GM23338 (cell line): ENCODE measurements around the gene TOX2. TPM values are rescaled to one million over a fixed set of nuclear protein-coding genes. Genes with fewer than 3 reads are reported as not detected.
A peak's percentile ranks its signal among the peaks of the same experiment; 100 is the strongest.

Experiments
- ATAC-seq: fragments of 200-7000 bp; cut with Tn5 transposase; 3 replicates; pipeline ENCODE4 v1.9.1; 2020
- DNase-seq: peaks from one replicate; pipeline ENCODE4 v3.0.0-alpha.2; 2015; ENCODE audit warnings: low spot score
- H2AFZ ChIP-seq: fragments of 200-600 bp; sonication (generic); 2 replicates; pipeline ENCODE4 v1.8.0; 2016; ENCODE audit warnings: antibody characterized with exemption, mild to moderate bottlenecking, moderate library complexity
- H3F3A ChIP-seq: fragments of 200-600 bp; sonication (generic); replicated peaks from 2 replicates; pipeline ENCODE4 v1.8.0; 2017; ENCODE audit warnings: antibody characterized with exemption, mixed run types, low read depth
- H3K27ac ChIP-seq: fragments of 200-600 bp; sonication (generic); 2 replicates; pipeline ENCODE4 v1.6.1; 2016; ENCODE audit warnings: low read depth
- H3K27me3 ChIP-seq: fragments of 200-600 bp; sonication (generic); 2 replicates; pipeline ENCODE4 v1.8.0; 2016; ENCODE audit warnings: mild to moderate bottlenecking, mixed run types, moderate library complexity; ENCODE audit not compliant: insufficient read depth
- H3K36me3 ChIP-seq: fragments of 200-600 bp; sonication (generic); 2 replicates; pipeline ENCODE4 v1.8.0; 2016; ENCODE audit warnings: mild to moderate bottlenecking; ENCODE audit not compliant: insufficient read depth
- H3K4me1 ChIP-seq: fragments of 200-600 bp; sonication (generic); 2 replicates; pipeline ENCODE4 v1.8.0; 2016; ENCODE audit warnings: mild to moderate bottlenecking, moderate library complexity; ENCODE audit not compliant: insufficient read depth
- H3K4me2 ChIP-seq: fragments of 200-600 bp; sonication (generic); 2 replicates; pipeline ENCODE4 v1.7.1; 2017; ENCODE audit warnings: mixed run types
- H3K4me3 ChIP-seq: fragments of 200-600 bp; sonication (generic); 2 replicates; pipeline ENCODE4 v1.6.1; 2016; ENCODE audit warnings: mixed run types
- H3K79me2 ChIP-seq: fragments of 200-600 bp; sonication (generic); replicated peaks from 2 replicates; pipeline ENCODE4 v1.8.0; 2017; ENCODE audit warnings: mild to moderate bottlenecking; ENCODE audit not compliant: insufficient read depth
- H3K9me2 ChIP-seq: fragments of 200-600 bp; sonication (generic); 2 replicates; pipeline ENCODE4 v1.8.0; 2017; ENCODE audit not compliant: insufficient read depth
- H4K20me1 ChIP-seq: fragments of 200-600 bp; sonication (generic); replicated peaks from 2 replicates; pipeline ENCODE4 v1.8.0; 2017; ENCODE audit warnings: mild to moderate bottlenecking; ENCODE audit not compliant: insufficient read depth
- H3K27ac Mint-ChIP-seq: 2 replicates; pipeline ENCODE4 v1.8.0; 2020; ENCODE audit warnings: inconsistent platforms, mild to moderate bottlenecking, moderate library complexity, mixed read lengths
- H3K27me3 Mint-ChIP-seq: 3 replicates; pipeline ENCODE4 v1.8.0; 2022; ENCODE audit warnings: low read depth, mild to moderate bottlenecking, moderate library complexity, mixed read lengths, inconsistent platforms; ENCODE audit not compliant: insufficient read depth, poor library complexity
- H3K36me3 Mint-ChIP-seq: 3 replicates; pipeline ENCODE4 v1.8.0; 2021; ENCODE audit warnings: low read depth, mild to moderate bottlenecking, inconsistent platforms, moderate library complexity, mixed read lengths
- H3K4me1 Mint-ChIP-seq: 3 replicates; pipeline ENCODE4 v1.8.0; 2020; ENCODE audit warnings: mild to moderate bottlenecking, inconsistent platforms, mixed read lengths
- H3K4me3 Mint-ChIP-seq: 3 replicates; pipeline ENCODE4 v1.8.0; 2021; ENCODE audit warnings: moderate library complexity, mild to moderate bottlenecking, inconsistent platforms, mixed read lengths
- H3K9me3 Mint-ChIP-seq: 3 replicates; pipeline ENCODE4 v1.8.0; 2020; ENCODE audit warnings: moderate library complexity, mild to moderate bottlenecking, inconsistent platforms, mixed read lengths
- CREB1 ChIP-seq: fragments of 250-450 bp; sonication (Bioruptor Pico); IDR thresholded peaks from 2 replicates; pipeline ENCODE4 v1.5.0; 2020; ENCODE audit warnings: low read depth, mild to moderate bottlenecking, moderate library complexity
- CTCF ChIP-seq, 2 experiments: fragments of 200-600 bp in 1 of 2; sonication (generic) in 1 of 2; conservative IDR thresholded peaks; 2 replicates each; pipeline versions ENCODE4 v1.5.1 to v1.6.1; 2016 to 2017; ENCODE audit warnings: antibody characterized with exemption in 2 of 2, low read depth in 2 of 2, mild to moderate bottlenecking in 2 of 2, moderate library complexity in 1 of 2
- NANOG ChIP-seq: IDR thresholded peaks from 2 replicates; pipeline ENCODE4 v1.6.1; 2016; ENCODE audit warnings: antibody characterized with exemption, borderline replicate concordance
- REST ChIP-seq: IDR thresholded peaks from one replicate; pipeline ENCODE4 v1.6.1; 2018; ENCODE audit warnings: antibody characterized with exemption; ENCODE audit not compliant: unreplicated experiment
- STAT1 ChIP-seq: IDR thresholded peaks from one replicate; pipeline ENCODE4 v1.6.1; 2016; ENCODE audit warnings: antibody characterized with exemption; ENCODE audit not compliant: unreplicated experiment
- ZNF331 ChIP-seq: fragments of 250-450 bp; sonication (Bioruptor Pico); IDR thresholded peaks from 2 replicates; pipeline ENCODE4 v1.5.0; 2020; ENCODE audit warnings: low read depth, mild to moderate bottlenecking, moderate library complexity
- polyA plus RNA-seq: library from polyadenylated mRNA; unstranded; fragments of >200 nt; fragmentation: Nextera tagmentation; extraction: Ambion mirVana; gene quantifications from 2 replicates; pipeline ENCODE4 v1.2.1, GENCODE V29; 2016
- total RNA-seq: library from RNA; depleted of rRNA; stranded (reverse); fragments of >200 nt; shearing (Covaris generic); gene quantifications from 2 replicates; pipeline ENCODE4 v1.2.3, GENCODE V29; 2014

TOX2 gene
- total and polyA plus RNA-seq, 2 experiments from 2014 or later, result 1.4 to 1.5 TPM

- peak in 1 of 2 experiments; percentile 14; a peak in 1 of 4 replicates for TF ChIP-seq CTCF (conservative IDR thresholded peaks at IDR 0.05; ENCODE audit: low read depth in 2 of 2)
- no peak for TF ChIP-seq NANOG
- no peaks in the 10 kb centered on the region for H3K36me3 ChIP-seq
- peaks cover 7% of the 10 kb centered on the region for H3K27me3 Mint-ChIP-seq
- no peak overlapping the region for H3K4me3 Mint-ChIP-seq
- H3K36me3 Mint-ChIP-seq, result no peaks in the 10 kb centered on the region
- H3K4me2 ChIP-seq, result no peak overlapping the region
- peaks cover 18% of the 10 kb centered on the region for H3K4me1 Mint-ChIP-seq
- no peaks in the 10 kb centered on the region for H3K9me2 ChIP-seq
- no peaks in the 10 kb centered on the region for H3K27me3 ChIP-seq
- no peak overlapping the region for H3K4me3 ChIP-seq
- H4K20me1 ChIP-seq, result no peaks in the 10 kb centered on the region
- no peak for DNase-seq
- peaks cover 3% of the 10 kb centered on the region; the same call in 1 of the 2 replicates for H3K4me1 ChIP-seq
- H3K27ac Mint-ChIP-seq, result no peak overlapping the region
- H3K27ac ChIP-seq, result no peak overlapping the region
- H2AFZ ChIP-seq, result 0 out of 2 replicates have a peak overlapping the region, but pooled peaks have one; percentile 7
- no peaks in the 10 kb centered on the region for H3F3A ChIP-seq
- H3K79me2 ChIP-seq, result no peaks in the 10 kb centered on the region
- peak; percentile 73 for ATAC-seq
- H3K9me3 Mint-ChIP-seq, result no peaks in the 10 kb centered on the region
These were observed 11.1 kb downstream of the TOX2 start for GRCh38 chr20:43925801-43926200.

- DNase-seq (no peak), ATAC-seq (peak; percentile 39; the same call in 2 of the 3 replicates)
- no peak overlapping the region for H3K4me3 ChIP-seq
- H3K4me3 Mint-ChIP-seq, result no peak overlapping the region
- no peaks in the 10 kb centered on the region for H3K36me3 Mint-ChIP-seq
- no peaks in the 10 kb centered on the region for H4K20me1 ChIP-seq
- H3K79me2 ChIP-seq, result no peaks in the 10 kb centered on the region
- H3K4me1 Mint-ChIP-seq, result peaks cover 18% of the 10 kb centered on the region
- H3K4me1 ChIP-seq, result peaks cover 3% of the 10 kb centered on the region; the same call in 1 of the 2 replicates
- no peak overlapping the region for H3K4me2 ChIP-seq
- no peaks in the 10 kb centered on the region for H3K9me2 ChIP-seq
- no peaks in the 10 kb centered on the region for H3K36me3 ChIP-seq
- peaks cover 4% of the 10 kb centered on the region for H3K27me3 Mint-ChIP-seq
- no peaks in the 10 kb centered on the region for H3F3A ChIP-seq
- no peak for TF ChIP-seq STAT1
- no peak for TF ChIP-seq ZNF331
- no peak for TF ChIP-seq CTCF (conservative IDR thresholded peaks at IDR 0.05; ENCODE audit: low read depth in 2 of 2)
- no peak for TF ChIP-seq REST
- no peak for TF ChIP-seq CREB1 (CRISPR knock-in tag)
- H3K9me3 Mint-ChIP-seq, result no peaks in the 10 kb centered on the region
- no peak overlapping the region for H3K27ac ChIP-seq
- no peak overlapping the region for H2AFZ ChIP-seq
- H3K27me3 ChIP-seq, result no peaks in the 10 kb centered on the region
- no peak overlapping the region for H3K27ac Mint-ChIP-seq
These were observed 11.8 kb downstream of the TOX2 start for GRCh38 chr20:43926287-43927050.
